Liver (tissue), 3 donors: ENCODE measurements around the gene TMPRSS2.

Source experiments
- ATF3 ChIP-seq: IDR thresholded peaks from 2 replicates; pipeline ENCODE4 v1.6.1; 2016; ENCODE audit warnings: antibody characterized with exemption
- CTCF ChIP-seq: fragments of 150-350 bp; IDR thresholded peaks from 2 replicates; pipeline ENCODE4 v1.5.1; 2017; ENCODE audit warnings: improper control_type of control experiment, low read depth, low read length; ENCODE audit not compliant: missing input control
- EGR1 ChIP-seq, 2 donors: IDR thresholded peaks; 2 replicates each; pipeline ENCODE4 v1.6.1; 2016 to 2018; ENCODE audit warnings: antibody characterized with exemption in 2 of 2, low read depth in 2 of 2
- NR2F2 ChIP-seq: IDR thresholded peaks from 2 replicates; pipeline ENCODE4 v1.6.1; 2016; ENCODE audit warnings: antibody characterized with exemption
- RAD21 ChIP-seq, 2 donors: IDR thresholded peaks; 2 replicates each; pipeline ENCODE4 v1.6.1; 2016; ENCODE audit warnings: antibody characterized with exemption in 2 of 2, mild to moderate bottlenecking in 2 of 2
- YY1 ChIP-seq: IDR thresholded peaks from 2 replicates; pipeline ENCODE4 v1.6.1; 2016; ENCODE audit warnings: antibody characterized with exemption, mild to moderate bottlenecking
- donor health status: healthy.
- donor health status: healthy.

- no peak for TF ChIP-seq NR2F2
- no peak for TF ChIP-seq EGR1 (IDR thresholded peaks at IDR 0.05; ENCODE audit: low read depth in 2 of 2)
- no peak for TF ChIP-seq RAD21 (IDR thresholded peaks at IDR 0.05)
- TF ChIP-seq CTCF, result no peak
- no peak for TF ChIP-seq ATF3
- TF ChIP-seq YY1, result no peak
These were observed 34.8 kb upstream of the TMPRSS2 start for GRCh38 chr21:41542727-41543126.
